ENCODE measurements around the gene KCNG2. TPM values are rescaled to one million over a fixed set of nuclear protein-coding genes. Genes with fewer than 3 reads are reported as not detected.

The KCNG2 gene
- total RNA-seq, 4 donors from 2014 or later = 1.7 TPM; not detected in 3

GRCh38 chr18:79879566-79879965 lies 81.8 kb downstream of the KCNG2 start:
- Histone ChIP-seq H3K9me3 (no peaks in the 10 kb centered on the region), H3K4me3 (no peak overlapping the region), H3K4me1 (no peaks in the 10 kb centered on the region), H3K27ac (replicated peaks in 1 of 4) (no peak overlapping the region), H3K36me3 (no peaks in the 10 kb centered on the region), H3K27me3 (peaks cover 0 to 34% (median 0%) of the 10 kb centered on the region in 4 donors)
- TF ChIP-seq EP300 (IDR thresholded peaks at IDR 0.05) (no peak), POLR2AphosphoS5 (IDR thresholded peaks at IDR 0.05) (no peak), CTCF (IDR thresholded peaks at IDR 0.05) (no peak), POLR2A (IDR thresholded peaks at IDR 0.05; ENCODE audit: low read depth) (no peak)
- 87% methylated on average over 12 of the region's 12 CpGs for WGBS
- intact Hi-C loops (cut with DNase I) = no loop called here
- DNase-seq (ENCODE audit: extremely low spot score) = no peak

GRCh38 chr18:79881695-79882094 lies 84.0 kb downstream of the KCNG2 start:
- Histone ChIP-seq H3K27me3 (peaks cover 0 to 13% (median 0%) of the 10 kb centered on the region in 4 donors), H3K36me3 (no peaks in the 10 kb centered on the region), H3K9me3 (no peaks in the 10 kb centered on the region), H3K27ac (replicated peaks in 1 of 4) (no peak overlapping the region), H3K4me1 (no peaks in the 10 kb centered on the region), H3K4me3 (no peak overlapping the region)
- intact Hi-C loops (cut with DNase I) = no loop called here
- DNase-seq (ENCODE audit: extremely low spot score) = no peak
- TF ChIP-seq POLR2A (IDR thresholded peaks at IDR 0.05; ENCODE audit: low read depth) (no peak), EP300 (IDR thresholded peaks at IDR 0.05) (no peak), CTCF (IDR thresholded peaks at IDR 0.05) (no peak), POLR2AphosphoS5 (IDR thresholded peaks at IDR 0.05) (no peak)
- WGBS = 87% methylated on average over 11 of the region's 11 CpGs

- Histone ChIP-seq H3K9me3 (peaks cover 0 to 6% (median 1%) of the 10 kb centered on the region in 4 donors), H3K4me3 (no peak overlapping the region), H3K4me1 (no peaks in the 10 kb centered on the region), H3K36me3 (no peaks in the 10 kb centered on the region), H3K27me3 (peaks cover 0 to 8% (median 0%) of the 10 kb centered on the region in 4 donors), H3K27ac (replicated peaks in 1 of 4) (no peak overlapping the region)
- intact Hi-C loops (cut with DNase I) = no loop called here
- 93% methylated on average over 63 of the region's 68 CpGs for WGBS
- no peak for TF ChIP-seq EP300 (IDR thresholded peaks at IDR 0.05)
- no peak for TF ChIP-seq POLR2AphosphoS5 (IDR thresholded peaks at IDR 0.05)
- no peak for TF ChIP-seq POLR2A (IDR thresholded peaks at IDR 0.05; ENCODE audit: low read depth)
- no peak for TF ChIP-seq CTCF (IDR thresholded peaks at IDR 0.05)
- no peak for DNase-seq (ENCODE audit: extremely low spot score)
Observed at GRCh38 chr18:79882522-79883241, 84.9 kb downstream of the KCNG2 start.

- no peak overlapping the region for H3K27ac ChIP-seq (replicated peaks in 1 of 4)
- 89% methylated on average over 31 of the region's 31 CpGs for WGBS
- H3K9me3 ChIP-seq = peaks cover 0 to 12% (median 5%) of the 10 kb centered on the region in 4 donors
- H3K4me3 ChIP-seq = no peak overlapping the region
- peak; percentile 68 for DNase-seq (ENCODE audit: extremely low spot score)
- no peaks in the 10 kb centered on the region for H3K36me3 ChIP-seq
- TF ChIP-seq CTCF (IDR thresholded peaks at IDR 0.05) (no peak), EP300 (IDR thresholded peaks at IDR 0.05) (no peak), POLR2AphosphoS5 (IDR thresholded peaks at IDR 0.05) (no peak), POLR2A (IDR thresholded peaks at IDR 0.05; ENCODE audit: low read depth) (no peak)
- no peaks in the 10 kb centered on the region for H3K4me1 ChIP-seq
- H3K27me3 ChIP-seq = no peaks in the 10 kb centered on the region
- intact Hi-C loops (cut with DNase I) = no loop called here
Observed at GRCh38 chr18:79883461-79884293, 85.9 kb downstream of the KCNG2 start.
